Endodermal cell (in vitro differentiated cells): Measurements from ENCODE around the gene C12orf42. TPM values are rescaled to one million over a fixed set of nuclear protein-coding genes. Genes with fewer than 3 reads are reported as not detected.

Source experiments
- DNase-seq: peaks from one replicate; pipeline ENCODE4 v3.0.0-alpha.2; 2017
- H3K27ac ChIP-seq: 2 replicates; pipeline ENCODE4 v1.5.1; 2013; ENCODE audit warnings: mild to moderate bottlenecking, low read depth, low read length, moderate library complexity
- H3K27me3 ChIP-seq: 2 replicates; pipeline ENCODE4 v1.6.1; 2013; ENCODE audit warnings: mild to moderate bottlenecking, low read length, moderate library complexity; ENCODE audit not compliant: insufficient read depth, control insufficient read depth, poor library complexity, severe bottlenecking
- H3K36me3 ChIP-seq: 2 replicates; pipeline ENCODE4 v1.7.0; 2013; ENCODE audit warnings: mild to moderate bottlenecking, low read length, moderate library complexity; ENCODE audit not compliant: control insufficient read depth, insufficient read depth
- H3K4me1 ChIP-seq: one replicate; pipeline ENCODE4 v1.7.0; 2013; ENCODE audit warnings: low read length; ENCODE audit not compliant: control insufficient read depth, insufficient read depth
- H3K4me3 ChIP-seq: 2 replicates; pipeline ENCODE4 v1.5.1; 2013; ENCODE audit warnings: mild to moderate bottlenecking, low read length, moderate library complexity
- H3K9ac ChIP-seq: 2 replicates; pipeline ENCODE4 v1.6.1; 2013; ENCODE audit warnings: mild to moderate bottlenecking, low read length, moderate library complexity; ENCODE audit not compliant: poor library complexity, severe bottlenecking; ENCODE audit errors: extremely low read depth
- H3K9me3 ChIP-seq: 2 replicates; pipeline ENCODE4 v1.6.1; 2013; ENCODE audit warnings: mild to moderate bottlenecking, low read length, moderate library complexity; ENCODE audit not compliant: control insufficient read depth
- H3K27ac Mint-ChIP-seq: 2 replicates; pipeline ENCODE4 v1.8.0; 2020; ENCODE audit warnings: mixed read lengths
- H3K27me3 Mint-ChIP-seq: 2 replicates; pipeline ENCODE4 v1.8.0; 2021; ENCODE audit warnings: mild to moderate bottlenecking, mixed read lengths; ENCODE audit not compliant: insufficient read depth
- H3K36me3 Mint-ChIP-seq: 2 replicates; pipeline ENCODE4 v1.8.0; 2020; ENCODE audit warnings: low read depth, mixed read lengths
- H3K4me1 Mint-ChIP-seq: 2 replicates; pipeline ENCODE4 v1.8.0; 2020; ENCODE audit warnings: mixed read lengths
- H3K4me3 Mint-ChIP-seq: 2 replicates; pipeline ENCODE4 v1.8.0; 2020; ENCODE audit warnings: mild to moderate bottlenecking, moderate library complexity, mixed read lengths
- H3K9me3 Mint-ChIP-seq: 2 replicates; pipeline ENCODE4 v1.8.0; 2020; ENCODE audit warnings: mild to moderate bottlenecking, mixed read lengths
- WGBS, 2 experiments: methylation state at CpG; one replicate each; pipeline versions ENCODE4 v1.1.5 to v1.1.7; 2013; ENCODE audit warnings: missing lambda C conversion rate in 2 of 2, mixed read lengths in 1 of 2; ENCODE audit not compliant: insufficient coverage in 1 of 2, insufficient read length in 1 of 2; 5-methylcytosine and 5-hydroxymethylcytosine counted together
- total RNA-seq, 2 donors: library from RNA; stranded (reverse); fragmentation: NEBNext Ultra II Directional in 1 of 2; extraction: Animal tissue kit (Norgen Biotek cat#: 25700) in 1 of 2; gene quantifications; 2 replicates in 1 of 2; 3 replicates in 1 of 2; pipeline ENCODE4 v1.2.1, GENCODE V29; 2021
- TF ChIP-seq, protein P1 (sequence below): fragments of 200-600 bp; sonication (generic); conservative IDR thresholded peaks from 2 replicates; pipeline ENCODE4 v1.5.0; 2021; ENCODE audit warnings: antibody characterized with exemption, mild to moderate bottlenecking

The C12orf42 gene
- total RNA-seq, 2 donors from 2014 or later = not detected

DNA sequence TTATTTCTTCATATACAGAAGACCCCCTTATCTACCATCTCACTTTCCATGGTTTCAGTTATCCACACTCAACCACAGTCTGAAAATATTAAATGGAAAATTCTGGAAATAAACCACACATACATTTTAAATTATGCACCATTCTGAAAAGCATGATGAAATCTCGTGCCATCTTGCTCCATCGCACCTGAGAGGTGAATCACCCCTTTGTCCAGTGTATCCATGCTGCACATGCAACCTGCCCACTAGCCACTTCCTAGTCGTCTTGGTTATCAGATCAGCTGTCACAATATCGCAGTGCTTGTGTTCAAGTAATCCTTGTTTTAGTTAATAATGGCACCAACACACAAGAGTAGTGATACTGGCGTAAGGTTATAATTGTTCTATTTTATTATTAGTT is 145.7 kb downstream of the C12orf42 start:
- TF ChIP-seq, protein P1, sequence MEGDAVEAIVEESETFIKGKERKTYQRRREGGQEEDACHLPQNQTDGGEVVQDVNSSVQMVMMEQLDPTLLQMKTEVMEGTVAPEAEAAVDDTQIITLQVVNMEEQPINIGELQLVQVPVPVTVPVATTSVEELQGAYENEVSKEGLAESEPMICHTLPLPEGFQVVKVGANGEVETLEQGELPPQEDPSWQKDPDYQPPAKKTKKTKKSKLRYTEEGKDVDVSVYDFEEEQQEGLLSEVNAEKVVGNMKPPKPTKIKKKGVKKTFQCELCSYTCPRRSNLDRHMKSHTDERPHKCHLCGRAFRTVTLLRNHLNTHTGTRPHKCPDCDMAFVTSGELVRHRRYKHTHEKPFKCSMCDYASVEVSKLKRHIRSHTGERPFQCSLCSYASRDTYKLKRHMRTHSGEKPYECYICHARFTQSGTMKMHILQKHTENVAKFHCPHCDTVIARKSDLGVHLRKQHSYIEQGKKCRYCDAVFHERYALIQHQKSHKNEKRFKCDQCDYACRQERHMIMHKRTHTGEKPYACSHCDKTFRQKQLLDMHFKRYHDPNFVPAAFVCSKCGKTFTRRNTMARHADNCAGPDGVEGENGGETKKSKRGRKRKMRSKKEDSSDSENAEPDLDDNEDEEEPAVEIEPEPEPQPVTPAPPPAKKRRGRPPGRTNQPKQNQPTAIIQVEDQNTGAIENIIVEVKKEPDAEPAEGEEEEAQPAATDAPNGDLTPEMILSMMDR = no peak
- no peaks in the 10 kb centered on the region for H3K36me3 Mint-ChIP-seq
- no peak overlapping the region for H3K4me3 ChIP-seq
- no peaks in the 10 kb centered on the region for H3K4me1 Mint-ChIP-seq
- no peaks in the 10 kb centered on the region for H3K36me3 ChIP-seq
- no peaks in the 10 kb centered on the region for H3K9me3 Mint-ChIP-seq
- H3K9ac ChIP-seq = no peak overlapping the region
- no peaks in the 10 kb centered on the region for H3K4me1 ChIP-seq
- DNase-seq = no peak
- 95 to 100% methylated on average over 1 to 4 of the region's 5 CpGs for WGBS, 2 experiments
- no peak overlapping the region for H3K4me3 Mint-ChIP-seq
- no peak overlapping the region for H3K27ac ChIP-seq
- peaks cover 1% of the 10 kb centered on the region for H3K27me3 Mint-ChIP-seq
- no peak overlapping the region for H3K27ac Mint-ChIP-seq
- H3K9me3 ChIP-seq = no peaks in the 10 kb centered on the region
- no peaks in the 10 kb centered on the region for H3K27me3 ChIP-seq

DNA sequence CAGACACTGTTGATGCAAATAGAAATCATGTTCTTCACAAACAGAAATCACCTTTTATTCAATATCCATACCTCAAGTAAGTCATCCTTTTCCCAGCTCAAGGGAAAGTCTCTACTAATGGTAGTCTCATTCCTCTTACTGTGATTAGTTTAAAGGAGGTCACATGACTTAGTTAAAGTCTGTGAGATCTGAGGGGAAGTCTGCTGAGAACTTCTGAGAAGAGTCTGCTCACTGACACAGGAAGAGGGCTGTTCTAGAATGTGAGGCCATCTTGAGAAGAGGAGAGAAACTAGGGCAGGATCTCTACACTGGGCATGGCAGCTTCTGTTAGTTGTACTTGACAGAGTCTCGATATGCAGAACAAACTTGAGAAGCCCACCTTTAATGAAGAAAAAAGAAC is 146.8 kb downstream of the C12orf42 start:
- peaks cover 1% of the 10 kb centered on the region for H3K27me3 Mint-ChIP-seq
- H3K4me3 ChIP-seq = no peak overlapping the region
- H3K4me1 ChIP-seq = no peaks in the 10 kb centered on the region
- H3K9me3 ChIP-seq = no peaks in the 10 kb centered on the region
- H3K27me3 ChIP-seq = no peaks in the 10 kb centered on the region
- H3K9me3 Mint-ChIP-seq = no peaks in the 10 kb centered on the region
- H3K36me3 ChIP-seq = no peaks in the 10 kb centered on the region
- no peak overlapping the region for H3K4me3 Mint-ChIP-seq
- TF ChIP-seq, protein P1 = no peak
- no peak overlapping the region for H3K27ac ChIP-seq
- H3K27ac Mint-ChIP-seq = no peak overlapping the region
- no peak for DNase-seq
- WGBS, 2 experiments = 91 to 100% methylated on average over 1 of the region's 1 CpG
- no peaks in the 10 kb centered on the region for H3K36me3 Mint-ChIP-seq
- H3K4me1 Mint-ChIP-seq = no peaks in the 10 kb centered on the region
- no peak overlapping the region for H3K9ac ChIP-seq

DNA sequence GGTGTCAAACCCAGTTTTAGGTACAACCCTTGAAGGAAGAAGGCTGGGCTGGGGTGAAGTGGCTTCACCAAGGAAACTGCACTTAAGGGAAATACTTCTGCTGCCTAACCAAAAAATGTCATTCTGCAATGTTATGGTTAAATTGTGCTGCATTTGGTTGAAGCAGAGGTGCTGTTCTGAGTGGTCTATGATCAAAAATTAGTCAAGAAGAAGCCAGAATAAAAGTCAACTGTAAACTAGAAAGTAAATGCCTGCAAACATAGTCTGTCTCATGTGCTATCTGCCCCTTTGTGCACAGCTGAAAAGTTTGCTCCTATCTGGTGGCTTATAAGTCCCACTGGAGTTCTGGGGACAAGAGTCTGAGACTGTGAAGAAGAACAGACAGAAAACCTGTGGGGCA is 158.8 kb downstream of the C12orf42 start:
- Mint-ChIP-seq H3K27ac (no peak overlapping the region), H3K27me3 (no peaks in the 10 kb centered on the region), H3K9me3 (no peaks in the 10 kb centered on the region), H3K4me3 (no peak overlapping the region), H3K36me3 (no peaks in the 10 kb centered on the region), H3K4me1 (no peaks in the 10 kb centered on the region)
- no peak for DNase-seq
- Histone ChIP-seq H3K9me3 (no peaks in the 10 kb centered on the region), H3K27ac (no peak overlapping the region), H3K9ac (no peak overlapping the region), H3K4me3 (no peak overlapping the region), H3K36me3 (no peaks in the 10 kb centered on the region), H3K27me3 (no peaks in the 10 kb centered on the region), H3K4me1 (no peaks in the 10 kb centered on the region)
- TF ChIP-seq, protein P1 = no peak
